Smooth muscle cell of the coronary artery (primary cell): ENCODE measurements around the gene ZNF117. TPM values are rescaled to one million over a fixed set of nuclear protein-coding genes. Genes with fewer than 3 reads are reported as not detected.

Source experiments
- total RNA-seq: library from RNA; depleted of rRNA; stranded (reverse); fragments of >200 nt; gene quantifications from 2 replicates; pipeline ENCODE4 v1.2.3, GENCODE V29; 2014; ENCODE audit warnings: low replicate concordance

Gene ZNF117
- total RNA-seq: 1.9 and 8.1 TPM in 2 replicates

DNA sequence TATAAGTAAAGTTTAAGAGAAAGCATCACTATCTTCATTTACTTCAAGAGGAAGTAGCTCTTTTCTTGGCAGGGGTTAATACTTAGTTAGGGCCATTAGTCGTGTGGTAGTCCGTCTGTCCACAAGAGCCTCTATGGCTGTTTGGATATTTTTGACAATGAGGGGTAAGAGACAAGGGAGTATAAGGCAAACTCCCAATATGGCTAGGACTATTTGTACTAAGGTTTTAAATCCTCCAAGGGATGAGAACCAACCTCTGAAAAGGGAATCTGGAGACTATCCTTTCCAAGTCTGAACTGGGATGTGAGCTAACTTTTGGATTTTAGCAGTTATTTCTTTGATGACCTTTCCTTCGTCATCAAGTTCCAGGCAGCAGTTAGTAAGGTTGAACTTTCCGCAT, at the start of gene ZNF117:
TSS of gene ZNF117 (minus strand) at position 101 of the 400 bp plus-strand sequence.

GRCh38 chr7:65006094-65006992, 15.5 kb upstream of the ZNF117 start, which contains the start of gene ERV3-1:
TSS of gene ERV3-1 (minus strand) at chr7:65006687. CDS start at chr7:64993026, 13,661 bp downstream.

Other genes starting within 250 kb of the ZNF117 start
- gene ZNF138, start 196.6 kb downstream of the ZNF117 start, total RNA-seq: 1.2 and 3.2 TPM in 2 replicates
- gene ZNF273, start 87.8 kb downstream of the ZNF117 start, total RNA-seq: 2.6 and 3.0 TPM in 2 replicates
- gene ERV3-1, start 15.7 kb upstream of the ZNF117 start, total RNA-seq: 4.9 and 16.2 TPM in 2 replicates